ENCODE measurements around the gene GNAT1.
A peak's percentile ranks its signal among the peaks of the same experiment; 100 is the strongest.

The GNAT1 gene

GRCh38 chr3:50182533-50183099 is 8.8 kb upstream of the GNAT1 start:
- DNase-seq, result no peak

- no peak for DNase-seq
These were observed 7.7 kb upstream of the GNAT1 start for GRCh38 chr3:50183755-50184154.

- DNase-seq, result no peak
These were observed 7.0 kb upstream of the GNAT1 start for GRCh38 chr3:50184242-50184978.

GRCh38 chr3:50185230-50185629 is 6.2 kb upstream of the GNAT1 start:
- DNase-seq, result no peak

GRCh38 chr3:50186096-50186495 is 5.3 kb upstream of the GNAT1 start:
- DNase-seq, result no peak

- no peak for DNase-seq
These were observed 3.7 kb upstream of the GNAT1 start for GRCh38 chr3:50187750-50188149.

GRCh38 chr3:50189274-50189673 is 2.1 kb upstream of the GNAT1 start:
- no peak for DNase-seq

GRCh38 chr3:50189989-50190388 is 1.4 kb upstream of the GNAT1 start:
- no peak for DNase-seq

- DNase-seq, result no peak
These were observed 714 bp downstream of the GNAT1 start for GRCh38 chr3:50192124-50192523.

GRCh38 chr3:50192689-50193141 is 1.3 kb downstream of the GNAT1 start:
- DNase-seq, result peak; percentile 83

- DNase-seq, result no peak
These were observed 1.9 kb downstream of the GNAT1 start for GRCh38 chr3:50193286-50193685.

- DNase-seq, result no peak
These were observed 2.3 kb downstream of the GNAT1 start for GRCh38 chr3:50193746-50194127.

- peak; percentile 79 for DNase-seq
These were observed 2.9 kb downstream of the GNAT1 start for GRCh38 chr3:50194128-50194902.

GRCh38 chr3:50194903-50195500 is 3.6 kb downstream of the GNAT1 start:
- DNase-seq, result peak; percentile 48

- no peak for DNase-seq
These were observed 4.3 kb downstream of the GNAT1 start for GRCh38 chr3:50195501-50196252.

- DNase-seq, result no peak
These were observed 4.9 kb downstream of the GNAT1 start for GRCh38 chr3:50196253-50196801.

- DNase-seq, result no peak
These were observed 10.3 kb downstream of the GNAT1 start for GRCh38 chr3:50201573-50202315.

GRCh38 chr3:50202353-50203112 is 11.1 kb downstream of the GNAT1 start:
- no peak for DNase-seq

GRCh38 chr3:50203113-50203808 is 11.9 kb downstream of the GNAT1 start:
- DNase-seq, result no peak

Measured in T-helper 9 cell (primary cell).